CD4-positive, alpha-beta T cell (primary cell): Measurements from ENCODE around the gene CCDC33. TPM values are rescaled to one million over a fixed set of nuclear protein-coding genes. Genes with fewer than 3 reads are reported as not detected.

Experiments used
- ATAC-seq: fragments of 200-7000 bp; cut with Tn5 transposase; one replicate; pipeline ENCODE4 v1.10.0; 2022; ENCODE audit warnings: mild to moderate bottlenecking; ENCODE audit not compliant: poor library complexity
- CTCF ChIA-PET: fragments of 350-600 bp; sonication (Branson Sonifier 250); formaldehyde crosslinking; loops from one replicate; lab custom pipeline; 2021; ENCODE audit warnings: antibody characterized with exemption, inconsistent platforms; lab: Charles Lee
- POLR2A ChIA-PET: fragments of 350-600 bp; sonication (Branson Sonifier 250); formaldehyde crosslinking; loops from one replicate; lab custom pipeline; 2021; ENCODE audit warnings: antibody characterized with exemption, inconsistent platforms; lab: Charles Lee
- DNase-seq, 14 experiments: peaks; one replicate each; pipeline ENCODE4 v3.0.0-alpha.2; 2013 to 2020; ENCODE audit warnings: mixed read lengths in 2 of 14
- H3K27ac ChIP-seq, 2 donors: one replicate each; pipeline versions ENCODE4 v1.5.1 to v1.7.0; 2013; ENCODE audit warnings: low read length in 2 of 2, low read depth in 1 of 2, mild to moderate bottlenecking in 1 of 2
- H3K27me3 ChIP-seq, 2 experiments: 1 replicate in 1 of 2; 2 replicates in 1 of 2; pipeline versions ENCODE4 v1.6.1 to v1.7.0; 2013; ENCODE audit warnings: low read length in 2 of 2, control low read depth in 1 of 2, mild to moderate bottlenecking in 1 of 2, moderate library complexity in 1 of 2; ENCODE audit not compliant: insufficient read depth in 2 of 2, control insufficient read depth in 1 of 2
- H3K36me3 ChIP-seq: one replicate; pipeline ENCODE4 v1.6.1; 2013; ENCODE audit warnings: low read length, control low read depth; ENCODE audit not compliant: insufficient read depth
- H3K4me1 ChIP-seq: one replicate; pipeline ENCODE4 v1.6.1; 2013; ENCODE audit warnings: low read length, control low read depth; ENCODE audit not compliant: insufficient read depth
- H3K4me3 ChIP-seq: one replicate; pipeline ENCODE4 v1.5.1; 2013; ENCODE audit warnings: mild to moderate bottlenecking, low read length, moderate library complexity
- H3K9me3 ChIP-seq, 2 experiments: 1 replicate in 1 of 2; 2 replicates in 1 of 2; pipeline versions ENCODE4 v1.6.1 to v1.7.0; 2013; ENCODE audit warnings: low read length in 2 of 2, mild to moderate bottlenecking in 2 of 2, control low read depth in 1 of 2, moderate library complexity in 1 of 2; ENCODE audit not compliant: control insufficient read depth in 1 of 2, insufficient read depth in 1 of 2
- H3K27ac Mint-ChIP-seq: one replicate; pipeline ENCODE4 v1.8.0; 2020; ENCODE audit warnings: mixed read lengths
- H3K27me3 Mint-ChIP-seq: one replicate; pipeline ENCODE4 v1.8.0; 2021; ENCODE audit warnings: mixed read lengths
- H3K36me3 Mint-ChIP-seq: one replicate; pipeline ENCODE4 v1.8.0; 2021; ENCODE audit warnings: low read depth, mixed read lengths
- H3K4me1 Mint-ChIP-seq: one replicate; pipeline ENCODE4 v1.8.0; 2021; ENCODE audit warnings: low read depth, mixed read lengths
- H3K4me3 Mint-ChIP-seq: one replicate; pipeline ENCODE4 v1.8.0; 2020; ENCODE audit warnings: mild to moderate bottlenecking, mixed read lengths
- H3K9me3 Mint-ChIP-seq: one replicate; pipeline ENCODE4 v1.8.0; 2020; ENCODE audit warnings: mixed read lengths
- intact Hi-C, 2 experiments: fragments of 100-400 bp; cut with DNase I in 1 of 2; cut with micrococcal nuclease in 1 of 2; formaldehyde crosslinking; loops; one replicate each; pipeline versions ENCODE4 v1.15.1 to v1.9.0; 2023 to 2025; cut with DNase I, micrococcal nuclease
- total RNA-seq, 174 experiments: library from RNA in 2 of 174; stranded (reverse) in 2 of 174; gene quantifications; one replicate each; pipeline ENCODE4 v1.2.3 and lab custom pipeline; 2021 to 2026
- TF ChIP-seq, protein P1 (sequence below): fragments of 200-600 bp; IDR thresholded peaks from one replicate; pipeline ENCODE4 v1.8.0; 2022; ENCODE audit warnings: antibody characterized with exemption, mild to moderate bottlenecking

CCDC33 gene
- total RNA-seq, 2 experiments from 2014 or later, result not detected

DNA sequence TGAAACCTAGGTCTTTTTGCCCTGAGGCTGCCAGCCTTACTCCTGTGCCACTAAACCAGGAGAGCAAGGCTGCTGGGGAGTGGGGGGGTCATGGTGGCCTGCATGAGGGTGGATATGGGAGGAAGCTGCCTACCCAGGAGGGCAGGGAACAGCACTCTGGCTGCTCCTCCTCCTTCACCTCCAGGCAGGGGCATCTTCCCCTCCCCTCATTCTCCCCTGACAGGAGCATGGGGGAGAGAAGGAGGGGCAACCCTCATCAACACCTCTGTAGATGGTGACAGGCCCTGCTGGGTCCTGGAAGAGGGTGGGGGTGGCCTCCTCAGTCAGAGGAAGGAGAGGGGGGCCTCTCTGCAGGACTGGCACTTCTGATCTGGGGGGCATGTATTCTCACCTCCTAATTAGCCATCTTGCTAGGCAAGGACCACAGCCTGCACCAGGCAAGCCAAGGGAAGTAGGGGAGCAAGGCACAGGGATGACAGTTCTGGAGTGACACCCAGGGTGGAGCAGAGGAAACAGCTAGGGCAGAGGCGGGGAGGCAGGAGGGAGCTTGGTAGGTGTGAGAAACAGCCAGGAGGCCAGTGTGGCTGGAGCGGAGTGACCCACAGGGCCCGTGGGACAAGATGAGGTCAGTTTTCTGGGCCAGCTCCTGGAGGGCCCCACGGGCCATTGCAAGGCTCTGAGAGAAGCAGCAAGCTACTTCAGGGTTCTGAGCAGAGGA is 4.9 kb downstream of the CCDC33 start:
- H3K27ac Mint-ChIP-seq, result no peak overlapping the region
- Histone ChIP-seq H3K4me3 (no peak overlapping the region), H3K36me3 (no peaks in the 10 kb centered on the region), H3K27ac (no peak overlapping the region), H3K4me1 (peaks cover 8% of the 10 kb centered on the region), H3K9me3 (peaks cover 0 to 8% of the 10 kb centered on the region in 2 experiments), H3K27me3 (peaks cover 15 to 22% of the 10 kb centered on the region in 2 experiments)
- TF ChIP-seq, protein P1, sequence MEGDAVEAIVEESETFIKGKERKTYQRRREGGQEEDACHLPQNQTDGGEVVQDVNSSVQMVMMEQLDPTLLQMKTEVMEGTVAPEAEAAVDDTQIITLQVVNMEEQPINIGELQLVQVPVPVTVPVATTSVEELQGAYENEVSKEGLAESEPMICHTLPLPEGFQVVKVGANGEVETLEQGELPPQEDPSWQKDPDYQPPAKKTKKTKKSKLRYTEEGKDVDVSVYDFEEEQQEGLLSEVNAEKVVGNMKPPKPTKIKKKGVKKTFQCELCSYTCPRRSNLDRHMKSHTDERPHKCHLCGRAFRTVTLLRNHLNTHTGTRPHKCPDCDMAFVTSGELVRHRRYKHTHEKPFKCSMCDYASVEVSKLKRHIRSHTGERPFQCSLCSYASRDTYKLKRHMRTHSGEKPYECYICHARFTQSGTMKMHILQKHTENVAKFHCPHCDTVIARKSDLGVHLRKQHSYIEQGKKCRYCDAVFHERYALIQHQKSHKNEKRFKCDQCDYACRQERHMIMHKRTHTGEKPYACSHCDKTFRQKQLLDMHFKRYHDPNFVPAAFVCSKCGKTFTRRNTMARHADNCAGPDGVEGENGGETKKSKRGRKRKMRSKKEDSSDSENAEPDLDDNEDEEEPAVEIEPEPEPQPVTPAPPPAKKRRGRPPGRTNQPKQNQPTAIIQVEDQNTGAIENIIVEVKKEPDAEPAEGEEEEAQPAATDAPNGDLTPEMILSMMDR, result no peak
- DNase-seq, result no peak
- POLR2A ChIA-PET, result no interaction called here
- H3K27me3 Mint-ChIP-seq, result peaks cover 44% of the 10 kb centered on the region
- H3K36me3 Mint-ChIP-seq, result no peaks in the 10 kb centered on the region
- no peak for ATAC-seq
- H3K4me3 Mint-ChIP-seq, result no peak overlapping the region
- intact Hi-C loops, result no loop called here
- CTCF ChIA-PET, result no interaction called here
- H3K4me1 Mint-ChIP-seq, result peaks cover 9% of the 10 kb centered on the region
- no peaks in the 10 kb centered on the region for H3K9me3 Mint-ChIP-seq

DNA sequence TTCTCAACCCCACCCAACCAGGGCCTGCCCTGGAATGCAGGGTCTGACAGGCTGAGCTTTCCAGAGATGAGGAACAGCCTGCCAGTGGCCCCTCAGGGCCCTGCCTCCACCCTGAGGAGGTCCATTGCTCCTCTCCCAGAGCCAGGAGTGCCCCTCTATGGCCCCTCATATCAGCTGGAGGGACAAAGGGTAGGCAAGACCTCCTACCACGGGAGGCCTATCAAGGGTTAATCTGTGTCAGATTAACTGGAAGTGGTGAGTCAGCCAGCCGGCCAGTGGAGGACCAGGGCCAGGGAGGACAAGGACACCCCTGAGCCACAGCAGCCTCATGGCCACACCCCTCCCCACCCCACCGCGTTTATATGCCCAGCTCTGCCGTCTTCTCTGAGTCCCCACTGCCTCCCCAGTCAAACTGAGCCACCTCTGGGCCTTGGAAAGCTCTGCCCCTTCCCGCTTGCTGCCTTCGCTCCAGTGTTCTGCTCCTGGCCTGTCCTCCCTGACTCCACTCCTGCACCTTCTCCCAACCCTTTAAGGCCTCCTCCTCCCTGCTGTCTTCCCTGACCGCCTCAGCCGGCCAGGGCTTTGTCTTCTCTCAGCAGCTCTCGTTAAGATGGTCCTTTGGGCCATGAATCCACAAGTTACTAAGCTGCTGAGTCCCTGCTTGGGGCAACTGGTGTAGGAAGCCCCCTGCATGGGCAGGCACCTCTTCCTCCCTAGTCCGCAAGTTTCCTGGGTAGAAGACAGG is 6.5 kb downstream of the CCDC33 start:
- peaks cover 9% of the 10 kb centered on the region for H3K4me1 Mint-ChIP-seq
- H3K36me3 Mint-ChIP-seq, result no peaks in the 10 kb centered on the region
- H3K27me3 Mint-ChIP-seq, result peaks cover 57% of the 10 kb centered on the region

DNA sequence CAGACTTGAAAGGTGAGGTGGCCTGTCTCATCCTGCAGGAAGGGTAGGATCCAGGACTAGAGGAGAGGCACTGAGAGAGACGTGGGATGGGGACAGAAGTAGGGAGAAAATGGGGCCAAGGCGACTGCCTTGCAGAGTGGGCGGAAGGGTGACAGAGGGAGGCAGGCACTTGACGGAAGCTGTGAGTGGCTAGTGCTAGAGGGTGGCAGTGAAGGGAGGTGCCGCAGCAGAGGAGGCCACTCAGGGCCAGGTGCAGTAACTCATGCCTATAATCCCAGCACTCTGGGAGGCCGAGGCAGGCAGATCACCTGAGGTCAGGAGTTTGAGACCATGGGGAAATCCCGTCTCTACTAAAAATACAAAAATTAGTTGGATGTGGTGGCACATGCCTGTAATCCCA is 7.3 kb downstream of the CCDC33 start:
- Histone ChIP-seq H3K4me3 (no peak overlapping the region), H3K27me3 (peaks cover 15 to 27% of the 10 kb centered on the region in 2 experiments), H3K36me3 (no peaks in the 10 kb centered on the region), H3K4me1 (peaks cover 8% of the 10 kb centered on the region), H3K27ac (no peak overlapping the region), H3K9me3 (peaks cover 0 to 8% of the 10 kb centered on the region in 2 experiments)
- ChIA-PET CTCF (no interaction called here), POLR2A (no interaction called here)
- no peak for DNase-seq
- ATAC-seq, result no peak
- TF ChIP-seq, protein P1, result no peak
- intact Hi-C loops, result no loop called here
- Mint-ChIP-seq H3K4me3 (no peak overlapping the region), H3K27me3 (peaks cover 58% of the 10 kb centered on the region), H3K36me3 (no peaks in the 10 kb centered on the region), H3K9me3 (no peaks in the 10 kb centered on the region), H3K27ac (no peak overlapping the region), H3K4me1 (peaks cover 9% of the 10 kb centered on the region)

More for the DNA sequence above, 6.5 kb downstream of the CCDC33 start:
- DNase-seq (no peak), ATAC-seq (no peak)
- TF ChIP-seq, protein P1, result no peak
- ChIA-PET POLR2A (no interaction called here), CTCF (no interaction called here)
- no peaks in the 10 kb centered on the region for H3K36me3 ChIP-seq
- H3K27me3 ChIP-seq, result peaks cover 15 to 27% of the 10 kb centered on the region in 2 experiments
- intact Hi-C loops, result no loop called here
- Mint-ChIP-seq H3K27ac (no peak overlapping the region), H3K9me3 (no peaks in the 10 kb centered on the region), H3K4me3 (no peak overlapping the region)
- peaks cover 8% of the 10 kb centered on the region for H3K4me1 ChIP-seq
- H3K4me3 ChIP-seq, result no peak overlapping the region
- H3K27ac ChIP-seq, result no peak overlapping the region
- H3K9me3 ChIP-seq, result peaks cover 0 to 8% of the 10 kb centered on the region in 2 experiments
